ENCODE results near the gene TJP2.

The TJP2 gene

GRCh38 chr9:69180200-69180599 is 6.1 kb downstream of the TJP2 start:
- H3K4me3 ChIP-seq (ENCODE audit: low read depth, low read length): no peak overlapping the region
- TF ChIP-seq CTCF (IDR thresholded peaks at IDR 0.05; ENCODE audit: borderline replicate concordance, insufficient read depth, low read depth, low read length): no peak

- no peak overlapping the region for H3K4me3 ChIP-seq (ENCODE audit: low read depth, low read length)
- TF ChIP-seq CTCF (IDR thresholded peaks at IDR 0.05; ENCODE audit: borderline replicate concordance, insufficient read depth, low read depth, low read length): no peak
Measured at GRCh38 chr9:69180670-69181069, 6.6 kb downstream of the TJP2 start.

GRCh38 chr9:69181908-69182353 is 7.9 kb downstream of the TJP2 start:
- TF ChIP-seq CTCF (IDR thresholded peaks at IDR 0.05; ENCODE audit: borderline replicate concordance, insufficient read depth, low read depth, low read length): no peak
- no peak overlapping the region for H3K4me3 ChIP-seq (ENCODE audit: low read depth, low read length)

- TF ChIP-seq CTCF (IDR thresholded peaks at IDR 0.05; ENCODE audit: borderline replicate concordance, insufficient read depth, low read depth, low read length): no peak
- H3K4me3 ChIP-seq (ENCODE audit: low read depth, low read length): no peak overlapping the region
Measured at GRCh38 chr9:69184266-69184665, 10.2 kb downstream of the TJP2 start.

GRCh38 chr9:69186841-69187611 is 12.9 kb downstream of the TJP2 start:
- no peak for TF ChIP-seq CTCF (IDR thresholded peaks at IDR 0.05; ENCODE audit: borderline replicate concordance, insufficient read depth, low read depth, low read length)

DNA sequence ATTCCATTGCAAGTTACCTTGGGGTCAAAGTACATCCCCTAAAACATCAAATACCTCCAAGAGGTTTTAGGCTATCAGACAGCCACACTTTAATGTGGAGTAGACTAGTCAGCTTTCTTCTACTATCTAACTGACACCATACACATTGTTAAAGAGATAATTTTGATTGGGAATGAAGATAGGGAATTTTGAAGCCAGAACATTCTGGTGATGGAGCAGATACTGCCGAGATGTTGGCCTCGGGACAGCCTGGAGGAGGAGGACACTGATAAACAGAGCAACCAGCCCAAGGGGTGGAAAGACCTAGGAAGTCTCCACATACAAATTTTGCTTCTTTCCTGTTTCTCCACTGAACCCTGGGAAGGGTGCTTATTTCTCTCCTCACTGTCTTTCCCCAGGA is 14.9 kb downstream of the TJP2 start:
- no peak for TF ChIP-seq CTCF (IDR thresholded peaks at IDR 0.05; ENCODE audit: borderline replicate concordance, insufficient read depth, low read depth, low read length)
- no peak overlapping the region for H3K4me3 ChIP-seq (ENCODE audit: low read depth, low read length)

More at GRCh38 chr9:69186841-69187611, 12.9 kb downstream of the TJP2 start:
- H3K4me3 ChIP-seq (ENCODE audit: low read depth, low read length): no peak overlapping the region
